ENCODE data around the gene CMSS1.

The CMSS1 gene

DNA sequence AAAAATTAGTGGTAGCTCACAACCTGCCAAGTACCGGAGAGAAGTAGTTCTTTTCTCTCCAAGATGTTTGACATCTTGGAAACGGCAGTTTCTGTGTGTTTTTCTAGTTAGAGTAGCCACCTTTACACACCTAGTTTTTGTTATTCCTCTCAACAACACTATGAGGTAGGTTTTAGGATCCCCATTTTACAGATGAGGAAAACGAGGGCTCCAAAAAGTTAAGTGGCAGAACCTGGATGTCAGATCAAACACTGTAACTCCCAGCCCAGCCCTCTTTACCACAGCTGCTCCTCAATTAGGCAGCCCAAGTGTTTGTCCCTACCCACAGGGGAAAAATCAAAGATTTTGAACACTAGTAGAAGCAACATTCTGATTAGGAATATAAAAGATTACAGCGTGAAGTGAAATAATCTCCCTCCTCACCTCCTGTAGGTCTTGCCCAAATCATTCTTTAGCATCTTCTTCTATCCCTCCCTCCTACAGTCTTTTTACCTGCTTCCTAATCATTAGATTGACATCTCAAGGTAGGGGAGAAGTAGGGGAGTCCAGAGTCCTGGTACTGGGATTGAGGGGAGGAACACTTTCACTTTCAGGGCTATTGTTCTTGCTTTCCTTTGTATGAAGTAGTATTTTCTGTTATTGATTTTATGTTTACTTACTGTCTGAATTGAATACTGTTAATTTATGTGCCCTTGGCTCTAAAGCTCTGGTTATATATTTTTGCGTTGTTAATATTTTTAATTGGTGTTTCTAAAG, 142.6 kb downstream of the CMSS1 start:
- no peak for DNase-seq (ENCODE audit: low read depth in 2 of 2)

DNA sequence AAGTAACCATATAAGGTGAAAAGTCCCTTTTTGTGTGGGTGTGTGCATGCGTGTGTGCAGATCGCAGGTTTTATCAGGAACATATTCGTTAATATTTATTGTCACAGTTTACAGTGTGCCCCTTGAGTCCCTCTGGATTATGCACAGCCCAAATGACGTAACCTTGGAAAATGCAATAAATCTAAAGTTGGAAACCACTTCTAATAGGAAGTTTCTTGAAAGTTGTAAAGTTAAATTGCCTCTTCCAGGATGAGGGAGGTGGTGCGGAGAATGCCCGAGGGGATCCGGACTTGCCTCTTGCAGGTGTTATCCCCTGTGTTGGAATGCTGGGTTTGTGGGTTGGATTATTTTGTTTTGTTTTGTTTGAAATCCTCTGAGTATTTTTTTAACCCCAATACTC, 143.3 kb downstream of the CMSS1 start:
- no peak for DNase-seq (ENCODE audit: low read depth in 2 of 2)

DNA sequence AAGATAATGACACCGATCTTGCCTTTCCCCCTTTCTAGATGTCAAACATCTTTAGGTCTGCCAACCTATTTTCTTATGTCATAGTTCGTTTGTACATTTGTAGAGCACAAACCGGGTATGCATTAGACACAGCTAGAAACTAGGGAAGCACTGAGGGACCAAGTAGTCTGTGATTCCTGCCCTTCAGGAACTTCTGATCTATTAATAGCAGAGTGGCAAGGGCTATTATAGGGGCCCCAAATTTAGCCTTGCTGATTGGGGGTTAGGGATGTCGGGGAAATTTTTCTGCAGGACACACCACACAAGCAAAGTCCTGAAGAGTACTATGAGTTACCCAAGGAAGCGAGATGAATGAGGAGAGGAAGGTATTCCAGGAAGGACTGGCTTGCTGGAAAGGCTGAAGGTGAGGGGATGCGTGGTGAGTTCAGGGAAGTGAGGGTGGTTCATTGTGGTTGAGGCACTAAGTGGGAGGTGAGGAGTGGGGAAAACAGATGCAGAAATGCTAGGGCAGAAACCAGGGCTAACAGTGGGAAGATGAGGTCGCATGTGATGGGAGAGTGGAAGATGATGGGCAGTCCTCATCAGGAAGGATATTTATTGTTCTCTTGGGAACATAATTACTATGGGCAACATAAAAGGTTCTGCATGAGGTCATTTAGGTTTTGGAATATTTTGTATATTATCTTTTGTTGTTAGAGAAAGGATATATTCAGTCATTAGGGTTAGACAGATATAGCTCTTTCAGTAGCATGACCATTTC, 144.3 kb downstream of the CMSS1 start:
- DNase-seq (ENCODE audit: low read depth in 2 of 2), result no peak

DNA sequence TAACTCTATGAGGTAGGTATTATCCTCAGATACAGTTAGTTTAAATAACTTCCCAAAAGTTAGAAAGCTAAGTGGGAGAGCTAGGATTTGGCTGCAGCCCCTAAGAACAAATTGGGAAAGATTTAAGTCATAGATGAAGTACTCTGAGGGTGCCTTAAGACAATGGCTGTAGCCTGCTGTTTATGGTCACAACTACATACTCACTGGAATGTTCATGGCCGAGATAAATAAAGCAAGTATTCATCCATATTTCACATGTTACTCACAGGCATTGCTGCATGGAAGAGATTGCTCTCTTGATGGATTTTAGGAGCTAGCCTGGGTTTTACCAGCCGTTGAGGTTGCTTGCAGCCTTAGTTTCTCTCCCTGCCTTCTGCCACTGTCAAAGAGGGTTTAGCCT, 145.0 kb downstream of the CMSS1 start:
- DNase-seq (ENCODE audit: low read depth in 2 of 2), result no peak

DNA sequence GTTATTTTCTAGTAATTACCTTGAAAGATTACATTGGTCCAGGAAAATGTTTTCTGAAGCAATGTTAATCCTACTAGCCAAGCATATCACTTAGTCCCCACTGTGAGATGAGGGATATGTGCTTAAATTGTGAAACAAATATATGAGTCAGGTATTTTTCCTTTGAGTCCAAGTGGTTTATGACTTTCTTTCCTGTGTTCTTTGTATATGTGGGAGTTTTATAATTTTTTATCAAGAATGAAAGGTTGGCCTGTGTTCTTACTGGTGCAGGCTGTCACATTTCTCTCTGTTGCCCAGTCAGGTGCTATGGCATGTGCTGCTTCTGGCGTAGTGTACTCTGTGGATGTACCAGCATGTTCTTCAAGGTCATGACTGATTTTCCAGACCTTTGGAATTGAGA, 147.4 kb downstream of the CMSS1 start:
- DNase-seq (ENCODE audit: low read depth in 2 of 2), result no peak

DNA sequence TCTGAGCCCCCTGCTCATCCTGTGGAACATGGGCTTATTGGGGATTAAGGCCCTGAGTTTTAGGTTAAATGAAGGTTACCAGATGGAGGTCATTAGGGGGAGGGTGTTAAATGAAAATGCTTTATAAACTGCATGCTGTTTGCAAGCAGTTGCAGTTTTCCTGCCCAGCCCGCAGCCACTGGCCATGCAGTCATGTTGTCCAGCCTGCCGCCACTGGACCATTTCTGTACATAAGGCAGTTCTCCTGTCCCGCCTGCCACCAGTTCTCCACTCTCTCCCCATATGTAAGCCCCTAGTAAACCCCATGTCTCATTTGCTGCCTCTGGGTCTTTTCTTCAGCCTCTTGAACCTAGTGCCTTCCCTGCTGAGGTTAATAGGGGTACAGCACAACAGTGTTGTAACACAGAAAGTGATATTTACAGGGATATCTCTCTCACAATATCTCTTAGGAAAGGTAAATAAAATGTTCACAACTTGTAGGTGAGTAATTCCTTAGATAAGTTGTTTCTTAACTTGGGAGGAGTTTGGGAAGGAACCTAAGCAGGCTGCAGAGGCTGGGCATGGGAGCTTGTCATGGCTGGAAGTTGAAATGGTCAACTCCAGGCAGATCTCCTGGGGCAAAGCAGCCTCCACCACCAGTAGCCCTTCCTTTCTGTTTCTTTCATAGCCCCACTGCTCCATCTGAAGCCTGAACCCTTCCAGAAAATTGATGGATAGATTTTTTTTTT, 148.2 kb downstream of the CMSS1 start:
- DNase-seq (ENCODE audit: low read depth in 2 of 2), result no peak

DNA sequence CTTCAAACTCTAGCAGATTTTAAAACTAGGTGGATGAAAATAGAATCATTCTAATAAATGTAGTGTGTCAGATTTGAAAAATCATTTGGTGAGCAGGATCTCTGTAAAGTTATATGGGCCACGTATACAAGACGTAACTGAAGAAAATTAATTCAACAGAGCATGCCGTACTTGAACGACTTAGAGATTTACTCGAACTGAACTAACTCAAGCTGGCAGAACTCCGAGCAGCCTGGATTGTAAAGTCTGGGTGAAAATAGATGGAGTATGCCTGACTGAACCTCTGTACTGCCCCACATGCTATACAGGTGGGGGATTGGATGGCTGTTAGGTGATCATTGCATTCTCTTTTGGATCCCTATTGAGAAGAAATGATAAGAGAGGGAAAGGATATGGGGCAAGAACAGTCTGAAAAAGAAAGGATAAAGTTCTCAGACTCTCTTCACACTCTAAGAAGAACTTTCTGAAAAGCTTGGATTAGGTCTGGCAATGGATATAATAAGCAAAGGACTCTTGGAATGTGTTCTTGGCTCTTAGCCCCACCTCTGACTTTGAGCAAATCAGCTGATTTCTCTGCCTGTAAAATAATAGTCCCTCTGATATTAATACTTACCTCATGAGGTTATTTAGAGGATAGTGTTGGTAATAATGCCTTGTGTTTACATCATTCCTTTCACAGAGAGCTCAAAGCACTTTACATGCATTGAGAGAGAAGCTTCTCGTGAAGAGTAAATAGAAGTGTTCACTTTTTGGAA, 149.2 kb downstream of the CMSS1 start:
- DNase-seq (ENCODE audit: low read depth in 2 of 2), result no peak

DNA sequence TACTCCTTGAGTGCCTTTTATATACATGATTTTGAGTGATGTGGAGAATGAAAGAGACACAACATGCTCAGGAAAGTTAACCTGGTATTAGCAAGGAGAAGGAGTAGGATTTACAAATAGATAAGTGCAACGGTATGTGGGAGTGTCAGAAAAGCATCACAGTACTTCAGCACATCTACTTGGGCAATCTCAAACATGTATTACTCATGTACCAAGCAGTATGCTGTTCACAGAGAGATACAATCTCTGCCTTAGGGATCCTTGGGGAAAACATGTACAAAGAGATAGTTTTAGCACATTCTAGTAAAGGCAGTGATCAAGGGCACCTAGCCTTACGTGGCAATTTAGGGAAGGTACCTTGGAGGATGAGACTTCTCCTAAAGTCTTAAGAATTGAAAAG, 150.1 kb downstream of the CMSS1 start:
- DNase-seq (ENCODE audit: low read depth in 2 of 2), result no peak

DNA sequence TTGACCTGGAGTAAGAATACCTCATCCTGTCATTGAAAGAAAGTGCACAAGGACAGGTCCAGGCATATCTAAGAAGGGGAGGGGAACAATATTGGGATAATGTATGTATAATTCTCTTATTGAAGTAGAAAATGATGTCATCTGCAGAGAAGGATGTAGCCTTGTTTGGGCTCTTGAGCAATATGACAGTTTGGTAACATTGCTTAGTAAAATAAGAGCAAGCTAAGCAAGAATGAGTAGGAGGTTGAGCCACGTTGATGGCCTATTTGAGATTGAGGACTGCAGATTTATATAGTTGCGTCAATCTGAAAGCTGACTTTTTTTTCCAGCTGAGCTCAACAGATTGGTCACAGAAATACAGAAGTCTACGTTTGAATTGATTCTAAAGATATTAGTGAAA, 151.5 kb downstream of the CMSS1 start:
- DNase-seq (ENCODE audit: low read depth in 2 of 2), result no peak

DNA sequence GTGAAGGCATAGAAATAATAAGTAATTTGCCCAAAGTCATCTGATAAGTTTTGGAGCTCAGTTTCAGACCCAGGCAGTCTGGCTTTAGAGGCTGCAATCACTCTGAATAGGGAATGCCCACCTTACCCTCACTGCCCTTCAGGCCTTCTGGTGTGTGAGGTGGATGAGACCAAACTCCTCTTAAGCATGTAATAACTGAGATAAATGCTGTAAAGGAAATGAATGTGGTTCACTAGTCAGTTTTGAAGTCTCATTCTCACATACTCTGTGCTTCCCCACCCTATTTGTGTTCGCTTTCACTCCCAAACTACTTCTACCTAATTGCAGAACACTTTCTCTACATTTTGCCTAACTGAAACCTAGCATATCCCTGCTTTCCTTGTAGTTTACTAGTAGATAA, 152.5 kb downstream of the CMSS1 start:
- no peak for DNase-seq (ENCODE audit: low read depth in 2 of 2)

DNA sequence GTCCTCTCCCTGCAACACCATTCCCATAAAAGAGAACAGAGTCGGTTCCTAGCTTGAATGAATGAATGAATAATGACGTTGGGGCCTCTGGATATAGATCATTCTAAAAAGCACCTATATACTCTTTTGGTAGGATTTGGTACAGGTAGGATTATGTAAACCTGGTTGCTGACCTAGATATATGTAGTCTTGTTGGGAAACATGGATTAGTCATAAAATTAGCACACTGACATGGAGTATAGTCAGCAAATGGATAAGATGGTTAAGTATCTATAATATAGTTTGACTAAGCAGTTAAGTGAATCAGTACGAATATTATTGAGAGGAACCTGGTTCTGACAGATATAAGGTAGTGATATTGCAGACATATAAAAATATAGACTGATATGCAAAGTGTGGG, 154.1 kb downstream of the CMSS1 start:
- DNase-seq (ENCODE audit: low read depth in 2 of 2), result no peak

DNA sequence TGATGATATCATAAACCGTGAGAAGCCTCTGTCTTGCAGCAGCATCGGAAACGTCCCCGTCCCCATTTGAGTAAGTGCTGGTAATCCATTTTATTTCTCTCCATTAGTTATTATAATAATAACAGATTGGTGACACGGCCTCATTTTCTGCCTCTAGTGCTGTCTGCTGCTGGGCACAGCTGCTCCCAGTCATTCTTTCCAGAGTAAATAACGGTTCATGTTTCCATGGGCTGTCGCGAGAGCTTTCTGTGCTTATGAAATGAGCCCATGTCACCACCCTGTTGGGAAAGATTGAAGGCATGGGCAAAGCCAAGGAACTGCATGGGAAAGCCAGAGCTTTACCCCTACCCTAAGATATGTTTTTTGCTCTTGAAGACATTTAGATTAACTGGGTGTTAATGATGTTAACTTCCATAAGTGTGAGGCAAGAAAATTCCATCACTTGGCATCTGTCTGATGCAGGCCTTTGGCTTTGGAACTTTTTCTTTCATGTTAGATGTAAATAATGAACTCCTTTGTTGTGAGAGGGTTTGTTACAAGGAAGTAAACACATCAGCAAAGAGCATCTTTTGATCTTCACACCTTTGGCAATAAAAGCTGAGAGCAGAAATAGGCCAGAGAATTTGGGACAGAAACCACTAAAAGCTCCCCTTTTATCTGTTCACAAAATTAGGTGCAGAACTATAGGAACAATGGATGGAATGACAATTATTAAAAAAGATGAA, 154.9 kb downstream of the CMSS1 start:
- no peak for DNase-seq (ENCODE audit: low read depth in 2 of 2)

DNA sequence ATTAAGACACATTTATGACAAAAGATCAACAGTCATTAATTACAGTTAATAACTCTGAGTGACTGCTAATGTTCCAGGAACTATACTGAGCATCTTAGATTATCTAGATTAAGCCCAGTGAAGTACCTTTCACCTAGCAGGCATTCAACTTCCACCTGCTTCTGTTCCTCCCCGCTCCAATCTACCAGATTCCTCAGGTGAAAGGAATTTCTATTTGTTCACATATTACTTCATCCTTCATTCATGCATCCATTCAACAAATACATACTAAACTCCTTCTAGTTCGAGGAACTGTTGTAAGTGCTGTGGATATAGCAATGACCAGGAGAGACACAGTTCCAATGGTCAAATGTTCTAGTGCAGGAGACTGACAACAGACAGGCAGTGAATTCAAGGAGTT, 157.3 kb downstream of the CMSS1 start:
- no peak for DNase-seq (ENCODE audit: low read depth in 2 of 2)

DNA sequence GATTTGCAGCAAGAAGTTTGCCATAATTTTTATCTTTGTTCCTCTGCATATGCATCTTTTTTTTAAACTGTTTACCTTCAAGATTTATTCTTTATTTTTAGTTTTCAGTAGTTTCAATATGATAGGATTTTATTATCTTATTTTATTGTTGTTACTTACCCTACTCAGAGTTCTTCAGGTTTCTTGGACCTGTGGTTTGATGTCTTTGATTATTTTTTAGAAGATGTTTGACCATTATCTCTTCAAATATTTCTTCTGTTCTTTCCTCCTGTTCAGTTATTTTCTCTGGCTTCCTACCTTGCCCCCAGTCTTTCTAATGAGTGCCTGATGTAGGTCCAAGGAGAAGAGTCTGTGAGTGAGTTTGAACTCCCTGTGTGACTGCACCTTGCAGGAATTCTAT, 158.9 kb downstream of the CMSS1 start:
- DNase-seq (ENCODE audit: low read depth in 2 of 2), result no peak

DNA sequence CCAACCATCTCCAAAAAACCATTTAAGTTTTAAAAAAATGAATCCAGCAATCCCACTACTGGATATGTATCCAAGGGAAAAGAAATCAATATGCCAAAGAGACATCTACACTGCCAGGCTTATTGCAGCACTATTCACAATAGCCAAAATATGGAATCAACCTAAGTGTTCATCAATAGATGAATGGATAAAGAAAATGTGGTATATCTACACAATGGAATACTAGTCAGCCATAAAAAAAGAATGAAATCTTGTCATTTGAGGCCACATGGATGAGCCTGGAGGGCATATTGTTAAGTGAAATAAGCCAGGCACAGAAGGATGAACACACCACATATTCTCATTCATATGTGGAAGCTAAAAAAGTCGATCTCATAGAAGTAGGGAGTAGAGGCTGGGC, 160.6 kb downstream of the CMSS1 start:
- DNase-seq (ENCODE audit: low read depth in 2 of 2), result no peak

DNA sequence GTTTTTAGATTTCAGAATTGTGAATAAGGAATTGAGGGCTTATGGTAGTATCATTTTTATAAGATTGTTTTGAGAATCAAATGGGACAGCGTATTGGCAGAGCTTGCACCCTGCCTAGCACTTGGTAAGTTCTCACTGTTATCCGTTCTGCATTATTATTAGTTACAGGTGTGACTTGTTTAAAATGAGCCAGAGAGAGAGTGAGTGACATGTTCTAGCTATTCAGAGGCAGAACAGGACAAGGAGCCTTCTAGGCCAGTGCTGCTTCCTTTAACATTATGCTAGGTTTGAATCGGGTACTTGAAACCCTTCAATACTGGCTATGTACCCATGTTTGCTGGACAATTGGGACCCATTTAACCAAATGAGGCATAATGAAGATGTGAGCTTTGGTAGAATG, 162.9 kb downstream of the CMSS1 start:
- DNase-seq (ENCODE audit: low read depth in 2 of 2), result no peak

DNA sequence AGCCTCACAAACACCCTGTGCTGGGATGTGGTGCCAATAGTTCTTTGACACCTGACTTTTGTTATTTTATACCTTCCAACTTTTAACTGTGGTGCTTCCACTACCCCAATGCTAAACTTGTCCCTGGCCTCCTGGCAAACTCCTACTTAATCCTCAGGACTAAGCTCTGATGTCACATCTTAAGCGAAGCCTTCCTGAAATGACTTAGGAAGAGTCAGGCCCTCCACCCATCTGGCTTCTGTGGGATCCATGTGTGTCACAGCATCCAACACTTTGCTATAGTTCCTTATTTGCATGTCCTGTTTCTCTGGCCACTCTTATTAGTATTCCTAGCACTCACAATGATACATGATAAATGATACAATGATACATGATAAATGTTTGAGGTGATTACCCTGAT, 163.5 kb downstream of the CMSS1 start:
- no peak for DNase-seq (ENCODE audit: low read depth in 2 of 2)

DNA sequence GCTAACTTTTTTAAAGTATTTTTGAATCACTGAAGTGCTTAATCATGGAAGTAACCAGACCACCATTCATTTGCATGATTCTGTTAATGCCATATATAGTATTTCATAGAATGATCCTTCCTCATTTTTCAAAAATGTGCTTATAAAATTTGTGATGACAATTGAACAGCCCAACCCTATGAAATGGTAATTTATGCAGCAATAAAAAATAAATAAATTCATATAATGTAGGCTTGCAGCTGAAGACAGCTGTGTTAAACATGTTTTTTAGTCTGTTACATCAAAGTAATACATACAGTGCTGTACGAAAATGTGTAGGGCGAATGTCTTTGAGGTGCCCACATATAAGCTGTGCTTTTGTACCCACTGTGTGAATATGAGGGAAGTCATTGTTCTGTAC, 165.0 kb downstream of the CMSS1 start:
- no peak for DNase-seq (ENCODE audit: low read depth in 2 of 2)

DNA sequence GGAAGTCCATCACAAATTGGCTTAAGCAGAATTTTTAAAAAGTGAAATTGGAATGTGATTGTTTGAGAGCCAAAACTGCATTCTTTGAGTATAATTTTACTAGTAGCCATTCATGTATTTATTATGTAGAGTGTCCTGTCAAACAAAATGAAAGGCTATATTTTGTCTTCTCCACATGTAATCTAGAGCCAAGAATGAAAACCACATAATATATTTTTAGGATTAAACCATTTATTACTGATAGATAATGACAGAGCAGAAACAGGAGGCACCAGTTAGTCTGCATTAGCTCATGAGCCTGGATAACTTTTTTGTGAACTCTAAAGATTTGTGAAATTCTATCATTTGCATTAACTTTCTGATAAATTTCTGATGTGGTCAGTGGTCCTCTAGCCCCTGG, 166.5 kb downstream of the CMSS1 start:
- DNase-seq (ENCODE audit: low read depth in 2 of 2), result no peak

DNA sequence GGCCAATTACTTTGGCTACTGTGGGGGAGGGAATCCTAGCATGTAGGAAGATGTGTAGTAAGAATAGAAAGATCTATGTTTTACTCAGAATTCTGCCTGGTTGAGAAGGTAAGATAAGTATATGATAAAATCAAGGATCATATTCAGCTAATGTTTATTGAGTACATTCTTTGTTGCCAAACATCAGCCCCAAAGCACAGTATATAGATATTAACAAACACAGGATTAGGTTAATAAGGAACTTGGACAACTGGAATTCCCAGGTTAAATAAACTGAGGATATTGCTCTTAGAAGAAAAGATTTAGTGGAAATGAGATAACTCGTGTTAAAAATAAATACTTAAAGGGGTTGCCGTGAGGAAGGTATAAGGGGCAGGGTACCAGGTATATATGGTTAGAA, 167.0 kb downstream of the CMSS1 start:
- DNase-seq (ENCODE audit: low read depth in 2 of 2), result no peak

DNA sequence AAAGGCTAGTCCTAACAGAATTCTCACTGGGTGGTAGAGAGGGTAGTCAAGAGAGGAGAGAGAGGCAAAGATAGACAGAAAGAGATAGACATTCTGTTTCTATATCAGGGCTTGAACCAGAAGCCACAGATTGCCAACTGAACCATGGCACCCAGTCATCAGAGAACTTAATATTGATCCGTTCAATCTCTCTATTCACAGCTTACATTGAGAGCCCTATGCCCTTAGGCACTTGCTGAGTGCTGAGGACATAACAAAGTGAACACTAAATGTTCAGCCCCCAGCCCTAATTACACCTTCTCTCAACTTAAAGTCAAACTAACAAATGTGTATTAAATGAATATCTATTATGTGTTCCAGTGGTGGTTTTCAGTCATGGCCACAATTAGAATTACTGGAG, 172.5 kb downstream of the CMSS1 start:
- DNase-seq (ENCODE audit: low read depth in 2 of 2), result no peak

DNA sequence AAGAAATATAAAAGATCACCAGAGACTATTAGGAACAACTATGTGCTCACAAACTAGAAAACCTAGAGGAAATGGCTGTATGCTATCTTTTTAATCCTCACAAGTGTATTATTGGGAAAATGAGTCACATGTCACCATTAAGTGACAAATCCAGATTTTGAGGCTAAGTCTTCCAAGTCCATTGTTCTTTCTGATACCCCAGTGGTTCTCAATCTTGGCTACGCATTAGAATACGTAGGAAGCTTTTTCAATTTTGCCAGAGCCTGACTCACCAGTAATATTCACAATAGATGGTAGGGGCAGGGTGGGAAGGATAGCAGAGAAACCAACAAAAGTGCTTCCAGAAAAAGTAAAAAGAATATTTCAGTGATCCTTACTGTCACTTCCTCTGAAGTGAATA, 179.6 kb downstream of the CMSS1 start:
- DNase-seq (ENCODE audit: low read depth in 2 of 2), result no peak
